Measurements from ENCODE around the gene DNAI7. TPM values are rescaled to one million over a fixed set of nuclear protein-coding genes. Genes with fewer than 3 reads are reported as not detected.

The DNAI7 gene
- total RNA-seq, 1 donor, result 0.36 TPM

DNA sequence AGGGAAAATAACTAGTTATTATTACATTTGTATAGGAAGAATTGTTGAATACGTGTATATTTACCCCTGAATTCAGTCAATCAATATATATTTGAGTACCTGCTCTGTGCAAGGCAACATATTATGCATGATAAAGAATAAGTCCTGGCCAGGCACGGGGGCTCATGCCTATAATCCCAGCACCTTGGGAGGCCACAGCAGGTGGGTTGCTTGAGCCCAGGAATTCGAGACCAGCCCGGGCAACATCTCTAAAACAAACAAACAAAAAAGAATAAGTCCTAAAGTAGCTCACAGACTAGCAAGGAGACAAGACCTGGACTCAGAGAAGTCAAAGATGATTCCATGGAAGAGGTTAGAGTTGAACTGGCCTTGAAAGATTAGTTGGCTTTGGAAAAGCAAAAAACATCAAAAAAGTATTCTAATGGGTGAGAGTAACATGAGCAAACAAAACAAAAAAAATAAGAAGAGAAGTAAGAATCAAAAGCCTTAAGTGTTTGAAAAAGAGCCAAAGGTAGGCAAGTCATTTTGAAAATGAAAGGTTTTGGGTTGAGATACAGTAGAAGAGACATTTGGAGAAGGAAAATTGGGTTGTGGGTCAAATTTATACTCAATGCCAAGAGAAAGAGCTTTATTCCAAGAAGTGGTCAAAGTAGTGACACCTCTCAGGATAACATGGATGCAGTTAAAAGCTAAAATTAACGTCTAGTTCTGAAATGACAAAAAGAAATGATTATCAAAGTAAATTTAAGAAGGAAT, 130.9 kb downstream of the DNAI7 start:
- H3K27ac ChIP-seq (ENCODE audit: low read depth, low read length), result no peak overlapping the region
- no peak overlapping the region for H3K4me3 ChIP-seq (ENCODE audit: insufficient read depth, low read length)
- H3K36me3 ChIP-seq (ENCODE audit: insufficient read depth, low read length), result no peaks in the 10 kb centered on the region
- H3K4me2 ChIP-seq (ENCODE audit: insufficient read depth, low read length), result no peak overlapping the region
- no peak for DNase-seq (ENCODE audit: insufficient read length, low spot score, missing footprints)
- no peaks in the 10 kb centered on the region for H4K20me1 ChIP-seq (ENCODE audit: insufficient read depth, low read length)
- H3K27me3 ChIP-seq (ENCODE audit: insufficient read depth, low read length), result peaks cover 15% of the 10 kb centered on the region
- H3K79me2 ChIP-seq (ENCODE audit: insufficient read depth, low read length), result no peaks in the 10 kb centered on the region
- H2AFZ ChIP-seq (ENCODE audit: low read length), result no peak overlapping the region
- H3K9me3 ChIP-seq (ENCODE audit: low read depth, low read length), result no peaks in the 10 kb centered on the region
- H3K4me1 ChIP-seq (ENCODE audit: insufficient read depth, low read length), result no peaks in the 10 kb centered on the region
- TF ChIP-seq, protein P1, sequence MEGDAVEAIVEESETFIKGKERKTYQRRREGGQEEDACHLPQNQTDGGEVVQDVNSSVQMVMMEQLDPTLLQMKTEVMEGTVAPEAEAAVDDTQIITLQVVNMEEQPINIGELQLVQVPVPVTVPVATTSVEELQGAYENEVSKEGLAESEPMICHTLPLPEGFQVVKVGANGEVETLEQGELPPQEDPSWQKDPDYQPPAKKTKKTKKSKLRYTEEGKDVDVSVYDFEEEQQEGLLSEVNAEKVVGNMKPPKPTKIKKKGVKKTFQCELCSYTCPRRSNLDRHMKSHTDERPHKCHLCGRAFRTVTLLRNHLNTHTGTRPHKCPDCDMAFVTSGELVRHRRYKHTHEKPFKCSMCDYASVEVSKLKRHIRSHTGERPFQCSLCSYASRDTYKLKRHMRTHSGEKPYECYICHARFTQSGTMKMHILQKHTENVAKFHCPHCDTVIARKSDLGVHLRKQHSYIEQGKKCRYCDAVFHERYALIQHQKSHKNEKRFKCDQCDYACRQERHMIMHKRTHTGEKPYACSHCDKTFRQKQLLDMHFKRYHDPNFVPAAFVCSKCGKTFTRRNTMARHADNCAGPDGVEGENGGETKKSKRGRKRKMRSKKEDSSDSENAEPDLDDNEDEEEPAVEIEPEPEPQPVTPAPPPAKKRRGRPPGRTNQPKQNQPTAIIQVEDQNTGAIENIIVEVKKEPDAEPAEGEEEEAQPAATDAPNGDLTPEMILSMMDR (IDR thresholded peaks at IDR 0.05; ENCODE audit: extremely low read depth, low read depth, low read length), result no peak

DNA sequence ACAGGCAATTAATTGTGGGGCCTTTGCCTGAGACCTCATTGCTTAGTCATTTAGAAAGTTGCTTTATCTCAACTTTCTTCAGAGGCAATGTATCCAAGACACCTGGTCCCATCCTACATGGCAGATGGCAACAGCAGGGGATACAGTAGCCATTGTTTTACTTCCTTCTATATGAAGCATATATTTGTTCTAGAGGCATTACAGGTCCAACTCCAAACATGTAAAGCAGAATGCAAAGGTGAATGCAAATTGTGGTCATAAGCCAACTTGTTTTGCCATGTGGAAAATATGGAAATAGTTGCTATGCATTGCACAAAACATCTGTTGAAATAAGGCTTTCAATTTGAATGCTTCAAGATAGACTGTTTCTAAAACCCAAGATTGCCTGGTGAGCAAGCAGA, 136.3 kb downstream of the DNAI7 start:
- peaks cover 8% of the 10 kb centered on the region for H3K27me3 ChIP-seq (ENCODE audit: insufficient read depth, low read length)
- TF ChIP-seq, protein P1 (IDR thresholded peaks at IDR 0.05; ENCODE audit: extremely low read depth, low read depth, low read length), result no peak
- no peak overlapping the region for H3K27ac ChIP-seq (ENCODE audit: low read depth, low read length)
- no peaks in the 10 kb centered on the region for H4K20me1 ChIP-seq (ENCODE audit: insufficient read depth, low read length)
- H3K4me2 ChIP-seq (ENCODE audit: insufficient read depth, low read length), result no peak overlapping the region
- no peaks in the 10 kb centered on the region for H3K4me1 ChIP-seq (ENCODE audit: insufficient read depth, low read length)
- H3K9me3 ChIP-seq (ENCODE audit: low read depth, low read length), result no peaks in the 10 kb centered on the region
- no peak for DNase-seq (ENCODE audit: insufficient read length, low spot score, missing footprints)
- H2AFZ ChIP-seq (ENCODE audit: low read length), result no peak overlapping the region
- no peaks in the 10 kb centered on the region for H3K36me3 ChIP-seq (ENCODE audit: insufficient read depth, low read length)
- no peaks in the 10 kb centered on the region for H3K79me2 ChIP-seq (ENCODE audit: insufficient read depth, low read length)
- H3K4me3 ChIP-seq (ENCODE audit: insufficient read depth, low read length), result no peak overlapping the region

Other genes with a start within 250 kb of the DNAI7 start
- 239 and 273 TPM in 2 replicates for gene BCAT1, start 246.1 kb downstream of the DNAI7 start, total RNA-seq
- gene ETFRF1, start 77 bp upstream of the DNAI7 start, total RNA-seq, result 27.9 and 28.0 TPM in 2 replicates
- gene KRAS, start 55.8 kb upstream of the DNAI7 start, total RNA-seq, result 18.5 and 23.9 TPM in 2 replicates

Data from osteoblast (primary cell).